Measurements from ENCODE around the gene GPR34.

Gene GPR34

DNA sequence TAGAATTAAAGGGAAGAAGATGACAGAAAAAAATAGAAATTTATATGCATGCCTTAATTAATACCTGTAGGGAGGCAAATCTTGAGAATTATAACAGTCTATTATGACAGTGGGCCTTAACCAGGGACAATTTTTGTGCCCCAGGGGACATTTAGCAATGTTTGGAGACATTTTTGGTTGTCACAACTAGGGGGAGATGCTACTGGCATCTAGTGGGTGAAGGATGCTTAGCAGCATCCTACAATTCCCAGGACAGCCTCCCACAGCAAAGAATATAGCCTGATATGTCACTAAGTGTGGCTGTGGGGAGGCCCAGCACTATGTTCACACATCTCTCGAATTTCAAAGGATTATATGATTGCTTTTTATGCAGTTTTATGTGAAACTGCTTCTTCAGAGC lies 45.8 kb downstream of the GPR34 start:
- DNase-seq (ENCODE audit: low read depth) = no peak

DNA sequence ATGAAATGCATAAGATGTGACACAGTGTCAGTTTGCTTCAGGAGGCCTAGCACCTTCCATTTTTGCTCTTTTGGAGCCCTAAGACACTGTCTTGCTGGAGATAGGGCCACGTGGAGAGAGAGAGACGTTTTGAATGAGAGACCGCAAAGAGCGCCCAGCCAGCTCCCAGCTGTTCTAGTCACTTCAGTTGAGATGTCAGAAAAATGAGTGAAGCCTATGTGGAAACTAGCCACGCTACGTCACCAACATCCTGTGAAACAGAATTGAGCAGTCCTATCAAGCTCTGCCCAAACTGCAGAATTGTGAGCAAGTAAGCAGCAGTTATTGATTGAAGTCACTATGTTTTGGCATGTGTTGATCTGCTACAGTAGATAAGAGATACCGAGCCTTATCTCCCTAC lies 48.3 kb downstream of the GPR34 start:
- no peak for DNase-seq (ENCODE audit: low read depth)

DNA sequence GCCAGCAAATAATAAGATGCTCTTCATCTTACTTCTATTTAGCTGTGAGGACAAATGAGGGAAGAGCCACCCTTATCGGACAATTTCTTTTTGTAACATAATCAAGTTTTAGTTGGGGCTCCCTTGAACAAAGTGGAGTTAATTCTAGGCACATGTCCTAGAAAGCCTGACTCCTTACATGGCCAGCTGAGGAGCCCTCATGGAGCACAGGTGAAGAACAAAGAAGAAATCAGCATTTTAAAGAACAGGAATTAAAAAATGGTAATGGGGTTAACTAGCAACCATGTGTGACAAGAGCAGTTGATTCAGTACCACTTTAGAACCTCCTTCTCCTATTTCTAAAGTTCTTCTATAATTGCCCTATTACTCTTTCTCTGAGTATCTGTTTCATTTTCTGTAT lies 51.1 kb downstream of the GPR34 start:
- no peak for DNase-seq (ENCODE audit: low read depth)
